Ovary (tissue), 9 donors: Measurements from ENCODE around the gene DPYSL4. TPM values are rescaled to one million over a fixed set of nuclear protein-coding genes. Genes with fewer than 3 reads are reported as not detected.

Experiments used
- DNase-seq, 5 donors: peaks; one replicate each; pipeline ENCODE4 v3.0.0-alpha.2; 2019 to 2020
- H3K27ac ChIP-seq, 2 donors: fragments of 200-600 bp; one replicate each; pipeline versions ENCODE4 v1.5.1 to v1.8.0; 2019 to 2022
- H3K27me3 ChIP-seq: fragments of 200-600 bp; one replicate; pipeline ENCODE4 v1.8.0; 2022
- H3K36me3 ChIP-seq: fragments of 200-600 bp; sonication (generic); one replicate; pipeline ENCODE4 v1.5.1; 2019
- H3K4me1 ChIP-seq: one replicate; pipeline ENCODE4 v1.8.1; 2013; ENCODE audit warnings: mild to moderate bottlenecking, moderate library complexity; ENCODE audit not compliant: insufficient read depth
- H3K4me3 ChIP-seq: fragments of 200-600 bp; sonication (generic); one replicate; pipeline ENCODE4 v1.5.1; 2017
- H3K9me3 ChIP-seq, 2 donors: fragments of 200-600 bp in 1 of 2; sonication (generic) in 1 of 2; one replicate each; pipeline versions ENCODE4 v1.5.1 to v1.8.1; 2013 to 2019; ENCODE audit warnings: mild to moderate bottlenecking in 1 of 2, moderate library complexity in 1 of 2
- EP300 ChIP-seq: sonication (generic); formaldehyde crosslinking; IDR thresholded peaks from one replicate; pipeline ENCODE4 v1.6.1; 2017; ENCODE audit warnings: antibody characterized with exemption
- POLR2A ChIP-seq: fragments of 450-650 bp; IDR thresholded peaks from one replicate; pipeline ENCODE4 v1.6.1; 2017; ENCODE audit warnings: antibody characterized with exemption, mild to moderate bottlenecking, moderate library complexity
- WGBS, 3 donors: extraction: QIAGEN DNeasy Blood & Tissue Kit in 1 of 3; methylation state at CpG; one replicate each; pipeline versions ENCODE4 v1.1.5 to v1.1.7; 2013 to 2017; 5-methylcytosine and 5-hydroxymethylcytosine counted together
- intact Hi-C, 4 donors: fragments of 100-400 bp; cut with DNase I; formaldehyde crosslinking; loops; one replicate each; pipeline versions ENCODE4 v1.11.0 to v1.15.1; 2022 to 2023
- polyA plus RNA-seq, 2 donors: library from polyadenylated mRNA; stranded (reverse); fragments of 200-250 nt in 1 of 2; fragments of 350-450 nt in 1 of 2; fragmentation: Illumina TruSeq in 1 of 2; extraction: RNeasy Lipid Tissue Mini Kit (QIAGEN cat#74804) in 1 of 2; gene quantifications; one replicate each; pipeline ENCODE4 v1.2.3, GENCODE V29; 2013 to 2014
- total RNA-seq, 7 donors: library from RNA; depleted of rRNA in 2 of 7; stranded (reverse); fragments of >200 nt in 2 of 7; fragmentation: NEBNext Ultra II Directional in 3 of 7; extraction: Animal tissue kit (Norgen Biotek cat#: 25700) in 3 of 7; gene quantifications; one replicate each; pipeline versions ENCODE4 v1.1.0 to v1.2.4, GENCODE V29; 2016 to 2023
- TF ChIP-seq, protein P1 (sequence below), 3 donors: fragments of 450-650 bp in 2 of 3; fragments of 200-600 bp in 1 of 3; IDR thresholded peaks; one replicate each; pipeline versions ENCODE4 v1.5.1 to v1.8.0; 2016 to 2022; ENCODE audit warnings: antibody characterized with exemption in 3 of 3, mild to moderate bottlenecking in 1 of 3
- donor health status: DM: no; HTN: no; CAD: no; lungs with moderate emphysema.
- donor health status: DM: no; HTN: no; CAD: no.
- donor health status: Bipolar disorder and iron deficiency.
- donor health status: DM: yes; HTN: yes; CAD: no.
- donor health status: DM: no; HTN: no; CAD: no.
- donor health status: DM: yes; HTN: yes; CAD: no.

Gene DPYSL4
- total and polyA plus RNA-seq, 9 donors, result 0.27 to 7.0 (median 1.7) TPM

DNA sequence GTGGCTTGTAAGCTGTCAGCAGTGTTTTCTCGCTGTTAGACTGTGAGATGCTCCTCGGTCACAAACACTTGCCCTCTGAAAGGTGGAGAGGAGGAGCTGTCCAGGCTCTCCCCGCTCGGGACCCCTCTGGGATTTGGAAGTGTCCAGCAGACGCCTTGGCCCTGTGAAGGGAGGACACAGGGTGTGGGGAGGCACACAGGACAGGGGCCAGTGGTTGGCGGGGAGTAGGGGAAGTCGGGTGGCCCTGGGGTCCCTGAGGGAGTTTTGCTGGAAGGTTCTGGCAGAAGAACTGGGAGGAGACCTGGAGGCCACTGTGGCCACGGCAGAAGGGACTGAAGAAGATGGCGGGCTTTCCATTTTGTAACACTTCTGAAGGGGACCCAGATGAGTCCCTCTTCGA, 47.2 kb upstream of the DPYSL4 start:
- TF ChIP-seq EP300 (no peak), POLR2A (no peak)
- TF ChIP-seq, protein P1, sequence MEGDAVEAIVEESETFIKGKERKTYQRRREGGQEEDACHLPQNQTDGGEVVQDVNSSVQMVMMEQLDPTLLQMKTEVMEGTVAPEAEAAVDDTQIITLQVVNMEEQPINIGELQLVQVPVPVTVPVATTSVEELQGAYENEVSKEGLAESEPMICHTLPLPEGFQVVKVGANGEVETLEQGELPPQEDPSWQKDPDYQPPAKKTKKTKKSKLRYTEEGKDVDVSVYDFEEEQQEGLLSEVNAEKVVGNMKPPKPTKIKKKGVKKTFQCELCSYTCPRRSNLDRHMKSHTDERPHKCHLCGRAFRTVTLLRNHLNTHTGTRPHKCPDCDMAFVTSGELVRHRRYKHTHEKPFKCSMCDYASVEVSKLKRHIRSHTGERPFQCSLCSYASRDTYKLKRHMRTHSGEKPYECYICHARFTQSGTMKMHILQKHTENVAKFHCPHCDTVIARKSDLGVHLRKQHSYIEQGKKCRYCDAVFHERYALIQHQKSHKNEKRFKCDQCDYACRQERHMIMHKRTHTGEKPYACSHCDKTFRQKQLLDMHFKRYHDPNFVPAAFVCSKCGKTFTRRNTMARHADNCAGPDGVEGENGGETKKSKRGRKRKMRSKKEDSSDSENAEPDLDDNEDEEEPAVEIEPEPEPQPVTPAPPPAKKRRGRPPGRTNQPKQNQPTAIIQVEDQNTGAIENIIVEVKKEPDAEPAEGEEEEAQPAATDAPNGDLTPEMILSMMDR (IDR thresholded peaks at IDR 0.05), result no peak
- Histone ChIP-seq H3K36me3 (no peaks in the 10 kb centered on the region), H3K27ac (no peak overlapping the region), H3K27me3 (no peaks in the 10 kb centered on the region), H3K4me1 (peaks cover 6% of the 10 kb centered on the region), H3K4me3 (no peak overlapping the region), H3K9me3 (no peaks in the 10 kb centered on the region)
- intact Hi-C loops, result no loop called here
- 83 to 84% (median 84%) methylated on average over 10 of the region's 10 CpGs for WGBS, 3 donors
- peak in 2 of 5 donors; percentile 16 to 19 for DNase-seq

GRCh38 chr10:132140167-132140925, 46.4 kb upstream of the DPYSL4 start:
- peaks cover 6% of the 10 kb centered on the region for H3K4me1 ChIP-seq
- no peaks in the 10 kb centered on the region for H3K36me3 ChIP-seq
- no peak overlapping the region for H3K27ac ChIP-seq
- WGBS, 3 donors, result 90 to 92% (median 92%) methylated on average over 38 to 42 of the region's 42 CpGs
- no peak overlapping the region for H3K4me3 ChIP-seq
- DNase-seq, result peak in 2 of 5 donors; percentile 20 to 26
- H3K27me3 ChIP-seq, result no peaks in the 10 kb centered on the region
- no peaks in the 10 kb centered on the region for H3K9me3 ChIP-seq
- TF ChIP-seq, protein P1 (IDR thresholded peaks at IDR 0.05), result no peak
- TF ChIP-seq POLR2A (no peak), EP300 (no peak)
- intact Hi-C loops, result loop anchor here in 3 of 4 donors (5.0 to 10.0 kb wide), 3 partner anchors 106 to 256 kb away; no protein-coding TSS in a partner anchor

- intact Hi-C loops, result loop anchor here in 3 of 4 donors (5.0 to 10.0 kb wide), 3 partner anchors 106 to 256 kb away; no protein-coding TSS in a partner anchor
- WGBS, 3 donors, result 87 to 93% (median 89%) methylated on average over 4 to 7 of the region's 7 CpGs
- H3K27me3 ChIP-seq, result no peaks in the 10 kb centered on the region
- peaks cover 6% of the 10 kb centered on the region for H3K4me1 ChIP-seq
- TF ChIP-seq EP300, result no peak
- TF ChIP-seq, protein P1 (IDR thresholded peaks at IDR 0.05), result no peak
- TF ChIP-seq POLR2A, result no peak
- H3K9me3 ChIP-seq, result no peaks in the 10 kb centered on the region
- no peak overlapping the region for H3K27ac ChIP-seq
- H3K4me3 ChIP-seq, result no peak overlapping the region
- DNase-seq, result peak in 2 of 5 donors; percentile 15 to 27
- H3K36me3 ChIP-seq, result no peaks in the 10 kb centered on the region
Measured at GRCh38 chr10:132141076-132141475, 45.7 kb upstream of the DPYSL4 start.

DNA sequence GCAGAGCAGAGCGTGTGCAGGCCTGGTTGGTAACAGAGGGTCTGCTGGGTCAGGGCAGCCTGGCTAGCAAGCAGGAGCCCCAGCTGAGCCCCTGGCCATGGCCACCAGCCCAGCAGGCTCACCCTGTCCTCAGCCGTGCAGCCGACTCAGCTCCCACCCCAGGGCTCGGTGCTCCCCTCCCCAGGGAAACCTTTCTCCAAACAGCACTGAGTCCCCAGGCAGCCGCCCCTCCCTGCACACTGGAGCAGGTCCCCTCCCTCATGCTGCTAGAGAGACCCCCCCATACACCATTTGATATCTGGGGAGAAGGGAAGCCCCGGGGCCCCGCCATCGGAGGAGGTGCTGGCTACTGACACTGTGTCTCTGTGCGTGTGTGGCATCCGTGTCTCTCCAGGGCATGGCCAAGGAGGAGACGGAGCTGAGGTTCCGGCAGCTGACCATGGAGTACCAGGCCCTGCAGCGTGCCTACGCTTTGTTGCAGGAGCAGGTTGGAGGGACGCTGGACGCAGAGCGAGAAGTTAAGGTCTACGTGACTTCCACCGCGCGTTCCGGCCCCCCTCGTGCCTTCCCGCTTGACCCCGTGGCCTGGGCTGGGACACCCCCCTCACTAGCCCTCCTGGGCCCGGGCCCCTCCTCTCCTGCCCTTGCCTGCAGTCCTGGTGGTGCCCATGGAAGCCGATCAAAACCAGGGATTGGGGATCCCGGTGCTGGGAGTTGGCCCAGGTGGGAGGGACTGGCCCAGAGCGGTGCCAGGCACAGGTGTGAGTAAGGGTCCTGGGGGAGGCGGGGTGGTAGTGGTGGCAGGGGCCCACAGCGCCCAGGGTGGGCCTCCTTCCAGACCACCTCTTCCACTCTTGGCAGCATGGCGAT, 45.0 kb upstream of the DPYSL4 start:
- H3K36me3 ChIP-seq, result no peaks in the 10 kb centered on the region
- no peak for TF ChIP-seq EP300
- TF ChIP-seq, protein P1 (IDR thresholded peaks at IDR 0.05), result no peak
- no peak for TF ChIP-seq POLR2A
- intact Hi-C loops, result loop anchor here in 3 of 4 donors (5.0 to 10.0 kb wide), 3 partner anchors 107 to 257 kb away; no protein-coding TSS in a partner anchor
- no peaks in the 10 kb centered on the region for H3K27me3 ChIP-seq
- no peak overlapping the region for H3K4me3 ChIP-seq
- 86 to 88% (median 87%) methylated on average over 30 to 32 of the region's 32 CpGs for WGBS, 3 donors
- peak overlapping the region in 1 of 2 donors; percentile 69 for H3K27ac ChIP-seq
- peak in 2 of 5 donors; percentile 36 to 45 for DNase-seq
- peaks cover 6% of the 10 kb centered on the region for H3K4me1 ChIP-seq
- H3K9me3 ChIP-seq, result no peaks in the 10 kb centered on the region
